IMR-90 (cell line): ENCODE data around the gene INTS2. TPM values are rescaled to one million over a fixed set of nuclear protein-coding genes. Genes with fewer than 3 reads are reported as not detected.
A peak's percentile ranks its signal among the peaks of the same experiment; 100 is the strongest.

Experiments used
- ATAC-seq: fragments of 200-7000 bp; cut with Tn5 transposase; 2 replicates; pipeline ENCODE4 v1.9.1; 2020; ENCODE audit warnings: low read depth, mild to moderate bottlenecking, moderate library complexity
- BruUV-seq: library from RNA; stranded (reverse); fragments of 400-500 nt; replicated peaks from 2 replicates; lab custom pipeline; 2021; lab: Mats Ljungman, UMichigan
- CTCF ChIA-PET: fragments of 300-600 bp; formaldehyde crosslinking; extraction: SDS; loops from one replicate; lab custom pipeline; 2021; ENCODE audit warnings: antibody characterized with exemption; lab: Yijun Ruan, JAX
- POLR2A ChIA-PET: fragments of 300-600 bp; sonication (Branson Sonifier 250); formaldehyde crosslinking; loops from one replicate; lab custom pipeline; 2022; ENCODE audit warnings: antibody characterized with exemption; ENCODE audit not compliant: unreplicated experiment; lab: Charles Lee
- DNase-seq: peaks from one replicate; pipeline ENCODE4 v3.0.0; 2013
- H2AFZ ChIP-seq: replicated peaks from 2 replicates; pipeline ENCODE3; 2013; ENCODE audit warnings: low read length, mild to moderate bottlenecking; ENCODE audit not compliant: poor library complexity
- H2AK5ac ChIP-seq: 2 replicates; pipeline ENCODE4 v1.6.1; 2013; ENCODE audit warnings: low read depth, low read length, inconsistent platforms
- H2AK9ac ChIP-seq: replicated peaks from 2 replicates; pipeline ENCODE3; 2013; ENCODE audit warnings: mild to moderate bottlenecking, low read depth, low read length, moderate library complexity; ENCODE audit not compliant: poor library complexity
- H2BK120ac ChIP-seq: 2 replicates; pipeline ENCODE4 v1.6.1; 2013; ENCODE audit warnings: low read depth, low read length, inconsistent platforms
- H2BK15ac ChIP-seq: 3 replicates; pipeline ENCODE4 v1.6.1; 2013; ENCODE audit warnings: low read depth, low read length, inconsistent platforms
- H2BK20ac ChIP-seq: 2 replicates; pipeline ENCODE4 v1.6.1; 2013; ENCODE audit warnings: low read depth, mild to moderate bottlenecking, inconsistent platforms, low read length, moderate library complexity
- H2BK5ac ChIP-seq: 2 replicates; pipeline ENCODE4 v1.6.1; 2013; ENCODE audit warnings: mild to moderate bottlenecking, low read depth, low read length, inconsistent platforms; ENCODE audit not compliant: poor library complexity, severe bottlenecking
- H3K14ac ChIP-seq: replicated peaks from 2 replicates; pipeline ENCODE4 v1.6.1; 2013; ENCODE audit warnings: low read depth, low read length, inconsistent platforms
- H3K18ac ChIP-seq: 2 replicates; pipeline ENCODE4 v1.6.1; 2013; ENCODE audit warnings: low read depth, low read length, control low read depth
- H3K23ac ChIP-seq: 2 replicates; pipeline ENCODE4 v1.6.1; 2013; ENCODE audit warnings: low read depth, low read length, inconsistent platforms
- H3K27ac ChIP-seq: 2 replicates; pipeline ENCODE4 v1.5.1; 2013; ENCODE audit warnings: mild to moderate bottlenecking, control low read depth, low read length; ENCODE audit not compliant: insufficient read depth
- H3K27me3 ChIP-seq: 2 replicates; pipeline ENCODE4 v1.6.1; 2013; ENCODE audit warnings: low read length; ENCODE audit not compliant: control insufficient read depth, insufficient read depth
- H3K36me3 ChIP-seq: 2 replicates; pipeline ENCODE4 v1.6.1; 2013; ENCODE audit warnings: low read length, mixed read lengths; ENCODE audit not compliant: control insufficient read depth, insufficient read depth
- H3K4ac ChIP-seq: 2 replicates; pipeline ENCODE4 v1.6.1; 2013; ENCODE audit warnings: low read depth, low read length, inconsistent platforms
- H3K4me1 ChIP-seq: 2 replicates; pipeline ENCODE4 v1.6.1; 2013; ENCODE audit warnings: low read length, mixed read lengths; ENCODE audit not compliant: control insufficient read depth, insufficient read depth
- H3K4me2 ChIP-seq: 2 replicates; pipeline ENCODE4 v1.6.1; 2013; ENCODE audit warnings: low read depth, mild to moderate bottlenecking, control low read depth, low read length, moderate library complexity
- H3K4me3 ChIP-seq: 2 replicates; pipeline ENCODE4 v1.5.1; 2013; ENCODE audit warnings: low read depth, mild to moderate bottlenecking, control low read depth, low read length, moderate library complexity; ENCODE audit not compliant: insufficient read depth
- H3K56ac ChIP-seq: 2 replicates; pipeline ENCODE4 v1.6.1; 2013; ENCODE audit warnings: low read length, inconsistent platforms; ENCODE audit not compliant: insufficient read depth; ENCODE audit errors: extremely low read depth
- H3K79me1 ChIP-seq, 2 experiments: 2 replicates each; pipeline ENCODE4 v1.6.1; 2013; ENCODE audit warnings: low read length in 2 of 2, inconsistent platforms in 1 of 2, low read depth in 1 of 2
- H3K9ac ChIP-seq: 2 replicates; pipeline ENCODE4 v1.6.1; 2013; ENCODE audit warnings: low read depth, low read length, control low read depth
- H3K9me1 ChIP-seq: 2 replicates; pipeline ENCODE4 v1.6.1; 2013; ENCODE audit warnings: low read length, inconsistent platforms; ENCODE audit not compliant: insufficient read depth
- H3K9me3 ChIP-seq: 2 replicates; pipeline ENCODE4 v1.6.1; 2013; ENCODE audit warnings: low read length; ENCODE audit not compliant: control insufficient read depth, insufficient read depth
- H4K20me1 ChIP-seq: 2 replicates; pipeline ENCODE4 v1.6.1; 2013; ENCODE audit warnings: low read length, inconsistent platforms; ENCODE audit not compliant: insufficient read depth
- H4K5ac ChIP-seq: 2 replicates; pipeline ENCODE4 v1.6.1; 2013; ENCODE audit warnings: mild to moderate bottlenecking, low read depth, low read length, control low read depth
- H4K8ac ChIP-seq, 2 experiments: 2 replicates each; pipeline ENCODE4 v1.6.1; 2013; ENCODE audit warnings: low read depth in 2 of 2, low read length in 2 of 2, control low read depth in 1 of 2, inconsistent platforms in 1 of 2
- H4K91ac ChIP-seq: 2 replicates; pipeline ENCODE4 v1.6.1; 2013; ENCODE audit warnings: low read depth, low read length, inconsistent platforms; ENCODE audit not compliant: insufficient read depth
- CEBPB ChIP-seq: IDR thresholded peaks from 2 replicates; pipeline ENCODE4 v1.6.1; 2012; ENCODE audit warnings: low read depth, low read length, improper control_type of control experiment
- MAFK ChIP-seq: IDR thresholded peaks from 2 replicates; pipeline ENCODE4 v1.6.1; 2012; ENCODE audit warnings: low read depth, low read length, improper control_type of control experiment
- MAZ ChIP-seq: IDR thresholded peaks from 2 replicates; pipeline ENCODE4 v1.6.1; 2012; ENCODE audit warnings: low read depth, mild to moderate bottlenecking, low read length, improper control_type of control experiment, moderate library complexity, borderline replicate concordance
- MXI1 ChIP-seq: IDR thresholded peaks from 2 replicates; pipeline ENCODE4 v1.6.1; 2012; ENCODE audit warnings: low read depth, mild to moderate bottlenecking, low read length, moderate library complexity, borderline replicate concordance
- NFE2L2 ChIP-seq: fragments of 150-350 bp; IDR thresholded peaks from 2 replicates; pipeline ENCODE4 v1.6.1; 2016; ENCODE audit warnings: low read depth, mild to moderate bottlenecking, low read length
- POLR2A ChIP-seq: IDR thresholded peaks from 2 replicates; pipeline ENCODE4 v1.6.1; 2012; ENCODE audit warnings: mild to moderate bottlenecking, low read depth, low read length
- RAD21 ChIP-seq: IDR thresholded peaks from 2 replicates; pipeline ENCODE4 v1.6.1; 2012; ENCODE audit warnings: low read length, improper control_type of control experiment
- WGBS, 2 experiments: methylation state at CpG; one replicate each; pipeline versions ENCODE4 v1.1.5 to v1.1.7; 2013; ENCODE audit warnings: missing lambda C conversion rate in 2 of 2; ENCODE audit not compliant: insufficient read length in 1 of 2; ENCODE audit errors: extremely low coverage in 2 of 2; 5-methylcytosine and 5-hydroxymethylcytosine counted together
- dilution Hi-C: fragments of 300-500 bp; cut with HindIII; formaldehyde crosslinking; loops from one replicate; pipeline ENCODE4 v1.14.3; 2018; ENCODE audit warnings: low sequenced_read_pairs; ENCODE audit not compliant: unreplicated experiment
- in situ Hi-C: fragments of 300-500 bp; cut with MboI; formaldehyde crosslinking; loops from 3 replicates; pipeline ENCODE4 v1.14.3; 2019; ENCODE audit warnings: low sequenced_read_pairs, inconsistent platforms, mixed read lengths
- intact Hi-C: fragments of 100-400 bp; cut with micrococcal nuclease; formaldehyde crosslinking; loops from 2 replicates; pipeline ENCODE4 v1.10.0; 2022
- polyA plus RNA-seq, 3 experiments: library from polyadenylated mRNA; depleted of rRNA; stranded (reverse); fragments of >200 nt; gene quantifications; 2 replicates each; pipeline ENCODE4 v1.2.3, GENCODE V29; 2012; ENCODE audit warnings: low replicate concordance in 1 of 3
- total RNA-seq: library from RNA; depleted of rRNA; stranded (reverse); fragments of >200 nt; gene quantifications from 2 replicates; pipeline ENCODE4 v1.2.3, GENCODE V29; 2012
- TF ChIP-seq, protein P1 (sequence below): fragments of 150-350 bp; IDR thresholded peaks from 2 replicates; pipeline ENCODE4 v1.6.1; 2016; ENCODE audit warnings: low read depth, mild to moderate bottlenecking, low read length, moderate library complexity, borderline replicate concordance
- TF ChIP-seq, protein P2 (sequence below): fragments of 150-350 bp; IDR thresholded peaks from 2 replicates; pipeline ENCODE4 v1.6.1; 2017; ENCODE audit warnings: mild to moderate bottlenecking, antibody characterized with exemption, low read length, low read depth

INTS2 gene
- total and polyA plus RNA-seq, 2 of the 4 experiments (the other 2 are of a cell fraction) = 4.0 to 17.4 TPM

DNA sequence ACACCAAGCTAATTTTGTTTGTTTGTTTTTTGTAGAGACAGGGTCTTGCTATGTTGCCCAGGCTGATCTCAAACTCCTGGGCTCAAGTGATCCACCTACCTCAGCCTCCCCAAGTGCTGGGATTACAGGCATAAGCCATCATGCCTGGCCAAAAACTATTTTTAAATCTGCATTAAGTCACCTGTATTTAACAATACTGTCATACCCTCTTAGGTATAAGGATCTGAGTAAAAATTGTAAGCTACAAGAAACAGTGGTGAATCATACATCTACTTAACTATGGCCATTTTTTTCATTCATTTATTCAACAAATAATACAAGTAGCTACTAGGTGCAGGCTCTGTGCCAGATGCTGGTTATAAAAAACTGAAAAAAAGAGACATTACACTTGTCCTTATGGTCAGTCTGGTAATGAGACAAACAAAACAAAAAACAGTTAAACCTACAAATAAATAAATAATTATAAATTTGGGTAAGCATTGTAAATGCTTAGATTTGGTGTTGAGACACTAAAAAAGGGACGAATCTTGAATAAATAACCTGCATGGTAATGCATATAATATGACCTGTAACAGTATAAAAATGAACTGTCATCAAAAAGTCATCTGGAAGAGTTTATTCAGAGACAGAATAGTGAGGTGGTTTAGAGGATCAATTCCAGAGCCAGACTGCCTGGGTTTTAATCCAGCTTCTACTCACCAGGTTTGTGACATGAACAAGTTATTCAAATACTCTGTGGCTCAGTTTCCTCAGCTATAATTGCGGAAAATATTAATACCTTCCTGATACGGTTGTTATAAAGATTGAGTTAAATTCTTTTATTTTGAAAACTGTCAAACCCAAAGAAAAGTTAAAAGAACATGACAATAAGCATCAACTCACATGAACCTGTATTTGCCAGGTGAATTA, 91.3 kb downstream of the INTS2 start:
- Histone ChIP-seq H3K18ac (no peak overlapping the region), H4K8ac (peak overlapping the region in 1 of 2 experiments; percentile 40; a peak in 2 of 4 replicates), H3K56ac (no peak overlapping the region), H2BK5ac (peak overlapping the region; percentile 3), H2BK15ac (no peak overlapping the region), H2AFZ (no peak overlapping the region), H3K79me1 (peaks cover 9 to 26% of the 10 kb centered on the region in 2 experiments), H3K4me3 (no peak overlapping the region), H3K27ac (no peak overlapping the region), H3K4me2 (no peak overlapping the region), H4K20me1 (no peaks in the 10 kb centered on the region; the same call in 1 of the 2 replicates), H4K5ac (no peak overlapping the region), H2AK5ac (no peak overlapping the region), H3K27me3 (no peaks in the 10 kb centered on the region), H3K9me1 (peaks cover 5% of the 10 kb centered on the region), H2AK9ac (no peak overlapping the region), H3K4me1 (peaks cover 7% of the 10 kb centered on the region), H3K4ac (no peak overlapping the region), H2BK20ac (no peak overlapping the region), H3K23ac (no peak overlapping the region), H3K9me3 (no peaks in the 10 kb centered on the region), H3K9ac (no peak overlapping the region), H4K91ac (no peak overlapping the region), H3K36me3 (no peaks in the 10 kb centered on the region), H3K14ac (no peak overlapping the region), H2BK120ac (no peak overlapping the region)
- no CpG with 5 or more reads among the region's 3 CpGs for WGBS, 2 experiments
- no TSS peak for BruUV-seq
- ChIA-PET CTCF (interaction anchor here (0.6 to 1.5 kb wide), 8 partner anchors 25 to 253 kb away, joined by 3 to 9 read pairs (median 4); no protein-coding TSS in a partner anchor), POLR2A (no interaction called here)
- peak; percentile 11 for DNase-seq
- in situ Hi-C loops (no loop called here), dilution Hi-C loops (no loop called here), intact Hi-C loops (loop anchor here (1.0 kb wide), 3 partner anchors 200 to 424 kb away; no protein-coding TSS in a partner anchor)
- no peak for ATAC-seq
- TF ChIP-seq RAD21 = no peak
- TF ChIP-seq, protein P1, sequence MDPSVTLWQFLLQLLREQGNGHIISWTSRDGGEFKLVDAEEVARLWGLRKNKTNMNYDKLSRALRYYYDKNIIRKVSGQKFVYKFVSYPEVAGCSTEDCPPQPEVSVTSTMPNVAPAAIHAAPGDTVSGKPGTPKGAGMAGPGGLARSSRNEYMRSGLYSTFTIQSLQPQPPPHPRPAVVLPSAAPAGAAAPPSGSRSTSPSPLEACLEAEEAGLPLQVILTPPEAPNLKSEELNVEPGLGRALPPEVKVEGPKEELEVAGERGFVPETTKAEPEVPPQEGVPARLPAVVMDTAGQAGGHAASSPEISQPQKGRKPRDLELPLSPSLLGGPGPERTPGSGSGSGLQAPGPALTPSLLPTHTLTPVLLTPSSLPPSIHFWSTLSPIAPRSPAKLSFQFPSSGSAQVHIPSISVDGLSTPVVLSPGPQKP = no peak
- TF ChIP-seq MAZ = no peak
- no peak for TF ChIP-seq POLR2A
- no peak for TF ChIP-seq MXI1
- no peak for TF ChIP-seq NFE2L2
- TF ChIP-seq, protein P2, sequence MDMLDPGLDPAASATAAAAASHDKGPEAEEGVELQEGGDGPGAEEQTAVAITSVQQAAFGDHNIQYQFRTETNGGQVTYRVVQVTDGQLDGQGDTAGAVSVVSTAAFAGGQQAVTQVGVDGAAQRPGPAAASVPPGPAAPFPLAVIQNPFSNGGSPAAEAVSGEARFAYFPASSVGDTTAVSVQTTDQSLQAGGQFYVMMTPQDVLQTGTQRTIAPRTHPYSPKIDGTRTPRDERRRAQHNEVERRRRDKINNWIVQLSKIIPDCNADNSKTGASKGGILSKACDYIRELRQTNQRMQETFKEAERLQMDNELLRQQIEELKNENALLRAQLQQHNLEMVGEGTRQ = no peak
- no peak for TF ChIP-seq CEBPB
- no peak for TF ChIP-seq MAFK
